Thoracic aorta (tissue), 2 donors: ENCODE measurements around the gene BLOC1S5. TPM values are rescaled to one million over a fixed set of nuclear protein-coding genes. Genes with fewer than 3 reads are reported as not detected.

Source experiments
- ATAC-seq: fragments of 150-250 bp; one replicate; pipeline ENCODE4 v1.8.0; 2017; ENCODE audit warnings: low read depth; ENCODE audit not compliant: insufficient number of reproducible peaks, low FRiP score
- DNase-seq: peaks from one replicate; pipeline ENCODE4 v3.0.0-alpha.2; 2020; ENCODE audit warnings: low spot score
- H3K27ac ChIP-seq, 2 donors: fragments of 200-600 bp; sonication (generic); 1 replicate in 1 of 2; 2 replicates in 1 of 2; pipeline ENCODE4 v1.5.1; 2016; ENCODE audit warnings: mild to moderate bottlenecking in 2 of 2, moderate library complexity in 2 of 2
- H3K27me3 ChIP-seq: fragments of 200-600 bp; sonication (generic); replicated peaks from 2 replicates; pipeline ENCODE4 v1.6.0; 2016; ENCODE audit warnings: mild to moderate bottlenecking; ENCODE audit not compliant: insufficient read depth
- H3K36me3 ChIP-seq: fragments of 200-600 bp; sonication (generic); one replicate; pipeline ENCODE4 v1.5.1; 2016
- H3K4me1 ChIP-seq, 2 donors: fragments of 200-600 bp; sonication (generic); 1 replicate in 1 of 2; 2 replicates in 1 of 2; pipeline versions ENCODE4 v1.5.1 to v1.6.0; 2016; ENCODE audit warnings: low read depth in 2 of 2, mild to moderate bottlenecking in 1 of 2; ENCODE audit not compliant: control insufficient read depth in 1 of 2
- H3K4me3 ChIP-seq: fragments of 200-600 bp; sonication (generic); 2 replicates; pipeline ENCODE4 v1.5.1; 2016; ENCODE audit warnings: mild to moderate bottlenecking
- H3K9me3 ChIP-seq: fragments of 200-600 bp; sonication (generic); 2 replicates; pipeline ENCODE4 v1.5.1; 2016
- total RNA-seq, 2 donors: library from RNA; depleted of rRNA; stranded (reverse); fragments of >200 nt; gene quantifications; one replicate each; pipeline versions ENCODE4 v1.1.0 to v1.2.3, GENCODE V29; 2016
- TF ChIP-seq, protein P1 (sequence below): fragments of 200-600 bp; sonication (generic); IDR thresholded peaks from one replicate; pipeline ENCODE4 v1.5.1; 2019; ENCODE audit warnings: antibody characterized with exemption

The BLOC1S5 gene
- total RNA-seq, 2 donors from 2014 or later: 9.1 to 12.6 TPM

DNA sequence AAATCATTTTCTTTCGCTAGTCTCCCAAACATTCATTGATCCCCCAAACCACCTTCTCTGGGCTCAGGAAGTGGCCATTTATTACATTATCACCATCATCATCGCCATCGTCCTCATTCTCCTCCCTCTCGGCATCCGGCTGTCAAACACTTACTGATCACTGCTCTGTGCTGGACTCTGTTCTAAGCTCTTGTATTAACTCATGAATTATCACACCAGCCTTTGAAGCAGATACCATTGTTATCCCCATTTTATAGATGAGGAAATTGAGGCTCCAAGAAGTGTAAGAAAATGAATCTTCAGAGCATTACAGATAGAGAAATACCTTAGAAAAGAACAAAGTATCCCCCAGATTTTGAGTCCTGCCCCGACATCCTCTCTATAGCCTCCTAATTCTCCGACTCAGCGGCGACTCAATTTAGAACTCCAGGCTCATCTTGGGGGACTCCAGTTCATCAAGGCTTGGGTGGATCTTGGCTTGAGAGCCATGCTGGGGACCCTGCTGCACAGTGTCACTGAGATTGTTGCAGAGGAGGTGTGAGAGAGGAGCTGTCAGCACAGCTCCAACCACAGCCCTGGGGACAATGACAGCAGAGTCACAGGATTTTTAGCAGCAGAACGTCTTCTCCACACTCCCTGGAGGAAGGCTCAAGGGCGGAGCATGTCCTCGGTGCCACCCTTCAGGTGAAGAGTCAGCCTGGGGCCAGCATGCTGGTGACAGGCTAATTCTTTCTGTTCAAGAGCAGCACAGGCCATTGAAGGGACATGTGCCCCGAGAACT lies 44.8 kb upstream of the BLOC1S5 start:
- no peak for ATAC-seq
- TF ChIP-seq, protein P1, sequence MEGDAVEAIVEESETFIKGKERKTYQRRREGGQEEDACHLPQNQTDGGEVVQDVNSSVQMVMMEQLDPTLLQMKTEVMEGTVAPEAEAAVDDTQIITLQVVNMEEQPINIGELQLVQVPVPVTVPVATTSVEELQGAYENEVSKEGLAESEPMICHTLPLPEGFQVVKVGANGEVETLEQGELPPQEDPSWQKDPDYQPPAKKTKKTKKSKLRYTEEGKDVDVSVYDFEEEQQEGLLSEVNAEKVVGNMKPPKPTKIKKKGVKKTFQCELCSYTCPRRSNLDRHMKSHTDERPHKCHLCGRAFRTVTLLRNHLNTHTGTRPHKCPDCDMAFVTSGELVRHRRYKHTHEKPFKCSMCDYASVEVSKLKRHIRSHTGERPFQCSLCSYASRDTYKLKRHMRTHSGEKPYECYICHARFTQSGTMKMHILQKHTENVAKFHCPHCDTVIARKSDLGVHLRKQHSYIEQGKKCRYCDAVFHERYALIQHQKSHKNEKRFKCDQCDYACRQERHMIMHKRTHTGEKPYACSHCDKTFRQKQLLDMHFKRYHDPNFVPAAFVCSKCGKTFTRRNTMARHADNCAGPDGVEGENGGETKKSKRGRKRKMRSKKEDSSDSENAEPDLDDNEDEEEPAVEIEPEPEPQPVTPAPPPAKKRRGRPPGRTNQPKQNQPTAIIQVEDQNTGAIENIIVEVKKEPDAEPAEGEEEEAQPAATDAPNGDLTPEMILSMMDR: no peak
- Histone ChIP-seq H3K9me3 (no peaks in the 10 kb centered on the region), H3K36me3 (no peaks in the 10 kb centered on the region), H3K27me3 (no peaks in the 10 kb centered on the region), H3K27ac (no peak overlapping the region), H3K4me3 (no peak overlapping the region), H3K4me1 (no peaks in the 10 kb centered on the region)
- no peak for DNase-seq

DNA sequence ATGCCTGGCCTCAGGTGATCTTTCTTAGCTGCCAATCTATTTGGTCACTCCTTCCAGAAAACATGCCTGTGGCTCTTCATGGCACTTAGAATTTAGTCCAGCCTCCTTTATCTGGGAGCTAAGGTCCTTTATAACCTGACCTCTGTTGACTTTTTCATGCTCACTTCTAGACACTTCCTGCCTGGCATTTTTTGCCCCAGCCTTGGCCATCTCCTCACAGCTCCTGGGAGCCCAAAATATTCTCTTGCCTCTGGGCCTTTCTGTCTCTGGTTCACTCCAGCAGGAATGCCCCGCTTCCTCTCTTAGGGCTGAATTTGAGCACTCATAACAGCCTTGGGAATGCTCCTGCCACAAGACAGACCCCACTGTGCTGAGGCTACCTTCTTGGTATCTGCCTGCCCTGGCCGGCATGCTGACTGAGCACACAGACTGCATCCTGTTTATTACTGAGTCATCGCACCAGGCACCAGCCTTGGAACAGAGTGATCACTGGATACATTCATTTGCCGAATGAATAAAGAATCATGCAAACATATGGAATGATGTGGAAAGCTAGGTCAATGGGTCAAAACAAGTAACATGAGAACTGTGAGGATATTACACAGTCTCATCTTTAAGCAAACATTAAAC lies 44.0 kb upstream of the BLOC1S5 start:
- Histone ChIP-seq H3K4me1 (no peaks in the 10 kb centered on the region), H3K27me3 (no peaks in the 10 kb centered on the region), H3K4me3 (no peak overlapping the region), H3K27ac (no peak overlapping the region), H3K36me3 (no peaks in the 10 kb centered on the region), H3K9me3 (no peaks in the 10 kb centered on the region)
- TF ChIP-seq, protein P1: no peak
- ATAC-seq: no peak
- no peak for DNase-seq

DNA sequence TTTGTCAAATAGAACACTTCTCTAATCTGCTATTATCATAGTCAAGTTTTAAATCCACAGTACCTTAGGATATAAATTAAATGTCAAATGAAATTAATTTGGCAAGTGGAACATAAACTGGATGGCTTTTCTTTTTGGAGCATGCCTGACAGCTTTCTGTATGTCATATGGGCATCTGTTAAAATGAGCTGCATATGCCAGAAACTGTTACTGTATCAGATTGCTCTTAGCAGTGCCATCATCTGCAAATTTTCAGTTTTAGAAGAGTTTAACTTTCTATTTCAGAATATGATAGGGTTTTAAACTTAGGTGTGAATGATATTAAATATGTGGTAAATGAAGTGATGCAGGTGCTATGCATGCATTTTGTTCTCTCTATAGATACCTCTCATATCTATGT lies 41.6 kb upstream of the BLOC1S5 start:
- ATAC-seq (no peak), DNase-seq (no peak)
- Histone ChIP-seq H3K4me1 (peaks cover 3 to 6% of the 10 kb centered on the region in 2 donors), H3K27me3 (no peaks in the 10 kb centered on the region), H3K4me3 (no peak overlapping the region), H3K9me3 (no peaks in the 10 kb centered on the region), H3K27ac (no peak overlapping the region), H3K36me3 (no peaks in the 10 kb centered on the region)
- TF ChIP-seq, protein P1: no peak

DNA sequence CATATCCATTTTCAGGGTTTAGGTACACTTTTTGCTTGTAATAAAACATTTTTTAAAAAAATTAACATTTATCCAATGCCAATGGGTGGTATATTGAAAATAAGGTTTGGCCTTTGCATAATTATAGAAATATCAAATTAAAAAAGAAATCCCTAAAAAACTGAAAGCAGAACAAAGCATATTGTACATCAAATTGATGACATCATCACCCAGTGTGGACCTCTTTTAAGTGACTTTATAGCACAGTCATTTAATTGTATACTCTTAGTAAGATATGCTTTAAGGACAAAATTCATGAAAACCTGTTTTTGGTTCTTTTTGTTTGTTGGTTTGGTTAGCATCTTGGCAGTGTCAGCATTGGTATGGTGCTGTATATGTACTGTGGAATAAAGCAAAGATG lies 39.5 kb upstream of the BLOC1S5 start:
- peaks cover 3 to 15% of the 10 kb centered on the region in 2 donors for H3K4me1 ChIP-seq
- no peaks in the 10 kb centered on the region for H3K27me3 ChIP-seq
- no peaks in the 10 kb centered on the region for H3K9me3 ChIP-seq
- H3K4me3 ChIP-seq: no peak overlapping the region
- TF ChIP-seq, protein P1: no peak
- H3K27ac ChIP-seq: no peak overlapping the region
- no peaks in the 10 kb centered on the region for H3K36me3 ChIP-seq
- ATAC-seq (no peak), DNase-seq (no peak)

DNA sequence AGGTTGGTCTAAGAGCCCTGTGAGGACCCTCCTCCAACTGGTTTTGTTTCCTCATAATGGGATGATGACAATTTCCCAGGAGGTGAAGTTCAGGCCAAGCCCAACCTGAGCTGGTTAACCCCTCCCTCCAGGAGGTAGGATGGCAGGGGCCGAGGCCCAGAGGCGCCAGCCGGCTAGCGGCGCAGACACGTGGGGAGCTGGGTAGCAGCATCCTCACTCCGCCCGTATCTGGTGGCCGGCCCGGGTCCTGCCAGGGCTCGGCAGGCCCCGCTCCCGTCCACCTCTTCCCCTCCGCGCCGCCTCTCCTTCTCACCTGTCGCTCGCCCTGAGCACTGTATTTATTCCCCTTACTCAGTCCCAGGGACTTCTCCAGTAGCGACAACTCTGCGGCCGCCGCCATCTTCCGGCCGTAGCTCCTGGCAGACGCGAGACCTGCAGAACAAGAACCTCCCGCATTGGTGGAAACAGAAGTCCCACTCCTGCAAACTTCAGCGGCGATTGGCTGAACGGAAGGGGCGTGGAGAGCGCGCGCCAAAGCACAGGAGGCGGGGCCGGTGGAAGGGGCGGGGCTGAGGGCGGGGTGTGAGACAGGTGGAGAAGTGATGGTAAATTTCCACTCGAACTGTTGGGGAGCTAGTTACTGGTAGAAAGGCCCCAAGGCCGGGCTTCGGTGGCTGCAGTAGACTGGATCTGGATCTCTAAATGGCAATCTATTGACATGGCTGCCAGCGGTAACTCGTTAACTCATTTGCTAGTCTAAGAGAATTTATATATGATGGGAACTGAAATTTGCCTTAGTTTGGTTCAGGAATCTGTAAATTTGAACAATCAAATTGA lies 38.2 kb upstream of the BLOC1S5 start, which contains the start of gene EEF1E1:
TSS of gene EEF1E1 (minus strand) at position 427 of the 837 bp plus-strand sequence. CDS start at position 400, 27 bp downstream.
- no peaks in the 10 kb centered on the region for H3K9me3 ChIP-seq
- peak; percentile 100 for ATAC-seq
- peak; percentile 86 for DNase-seq
- H3K4me1 ChIP-seq: peaks cover 3 to 15% of the 10 kb centered on the region in 2 donors
- H3K36me3 ChIP-seq: no peaks in the 10 kb centered on the region
- H3K4me3 ChIP-seq: peak within 1 kb of the TSS; percentile 83
- H3K27me3 ChIP-seq: no peaks in the 10 kb centered on the region
- TF ChIP-seq, protein P1: no peak
- peak within 1 kb of the TSS in 1 of 2 donors; percentile 28 for H3K27ac ChIP-seq
